Measurements from ENCODE around the gene GGTLC2.

GGTLC2 gene

GRCh38 chr22:22691716-22692701, 47.6 kb downstream of the GGTLC2 start:
- no peak for DNase-seq (ENCODE audit: low read depth)

- DNase-seq (ENCODE audit: low read depth): peak; percentile 12
Observed at GRCh38 chr22:22692707-22693530, 48.5 kb downstream of the GGTLC2 start.

GRCh38 chr22:22693531-22693884, 49.1 kb downstream of the GGTLC2 start:
- no peak for DNase-seq (ENCODE audit: low read depth)

- DNase-seq (ENCODE audit: low read depth): no peak
Observed at GRCh38 chr22:22694106-22694505, 49.7 kb downstream of the GGTLC2 start.

GRCh38 chr22:22696104-22696503, 51.7 kb downstream of the GGTLC2 start:
- DNase-seq (ENCODE audit: low read depth): no peak
